Spleen (tissue), 11 donors: ENCODE results near the gene SDSL. TPM values are rescaled to one million over a fixed set of nuclear protein-coding genes. Genes with fewer than 3 reads are reported as not detected.

Source experiments
- DNase-seq: peaks from one replicate; pipeline ENCODE4 v3.0.0-alpha.2; 2020
- H3K27ac ChIP-seq, 8 donors: fragments of 200-600 bp; sonication (generic) in 7 of 8; 1 replicate in 4 of 8; 2 replicates in 4 of 8; pipeline versions ENCODE4 v1.5.0 to v1.8.0; 2016 to 2021; ENCODE audit warnings: inconsistent platforms in 4 of 8, mild to moderate bottlenecking in 4 of 8, moderate library complexity in 1 of 8
- H3K27me3 ChIP-seq, 7 donors: fragments of 200-600 bp; sonication (generic) in 6 of 7; replicated peaks in 1 of 7; 1 replicate in 4 of 7; 2 replicates in 3 of 7; pipeline versions ENCODE4 v1.5.0 to v1.8.0; 2016 to 2021; ENCODE audit warnings: inconsistent platforms in 3 of 7, mild to moderate bottlenecking in 1 of 7
- H3K36me3 ChIP-seq, 6 donors: fragments of 200-600 bp; sonication (generic) in 5 of 6; 1 replicate in 4 of 6; 2 replicates in 2 of 6; pipeline versions ENCODE4 v1.5.0 to v1.8.0; 2016 to 2021; ENCODE audit warnings: inconsistent platforms in 2 of 6
- H3K4me1 ChIP-seq, 6 donors: fragments of 200-600 bp; sonication (generic) in 5 of 6; 1 replicate in 3 of 6; 2 replicates in 3 of 6; pipeline versions ENCODE4 v1.5.0 to v1.8.0; 2016 to 2021; ENCODE audit warnings: inconsistent platforms in 3 of 6
- H3K4me3 ChIP-seq, 8 donors: fragments of 200-600 bp; sonication (generic) in 7 of 8; 1 replicate in 4 of 8; 2 replicates in 4 of 8; pipeline versions ENCODE4 v1.5.0 to v1.8.0; 2016 to 2021; ENCODE audit warnings: inconsistent platforms in 4 of 8, mild to moderate bottlenecking in 4 of 8, moderate library complexity in 2 of 8
- H3K9me3 ChIP-seq, 8 donors: fragments of 200-600 bp; sonication (generic) in 7 of 8; 1 replicate in 4 of 8; 2 replicates in 4 of 8; pipeline versions ENCODE4 v1.5.0 to v1.8.0; 2016 to 2021; ENCODE audit warnings: inconsistent platforms in 4 of 8
- CTCF ChIP-seq, 11 experiments: fragments of 200-600 bp in 7 of 11; fragments of 450-650 bp in 4 of 11; sonication (generic) in 4 of 11; IDR thresholded peaks in 8 of 11; conservative IDR thresholded peaks in 3 of 11; 1 replicate in 7 of 11; 2 replicates in 4 of 11; pipeline versions ENCODE4 v1.4.0 to v1.8.0; 2016 to 2021; ENCODE audit warnings: antibody characterized with exemption in 11 of 11, inconsistent platforms in 4 of 11, mild to moderate bottlenecking in 1 of 11
- POLR2A ChIP-seq, 3 donors: fragments of 450-650 bp; IDR thresholded peaks; one replicate each; pipeline ENCODE4 v1.5.1; 2017; ENCODE audit warnings: antibody characterized with exemption in 3 of 3, mild to moderate bottlenecking in 1 of 3
- POLR2AphosphoS5 ChIP-seq, 3 donors: sonication (generic); formaldehyde crosslinking; IDR thresholded peaks; one replicate each; pipeline ENCODE4 v1.5.1; 2017; ENCODE audit warnings: antibody characterized with exemption in 3 of 3
- WGBS, 5 donors: extraction: QIAGEN DNeasy Blood & Tissue Kit in 3 of 5; methylation state at CpG; one replicate each; pipeline versions ENCODE4 v1.1.5 to v1.1.7; 2013 to 2018; 5-methylcytosine and 5-hydroxymethylcytosine counted together
- intact Hi-C: fragments of 100-400 bp; cut with DNase I; formaldehyde crosslinking; loops from one replicate; pipeline ENCODE4 v1.15.0; 2023; ENCODE audit warnings: low total_unique reads
- polyA plus RNA-seq, 3 donors: library from polyadenylated mRNA; stranded (reverse); fragments of 200-250 nt; gene quantifications; one replicate each; pipeline ENCODE4 v1.2.1, GENCODE V29; 2013
- total RNA-seq, 7 donors: library from RNA; depleted of rRNA in 3 of 7; stranded (reverse); fragments of >200 nt in 3 of 7; fragmentation: NEBNext Ultra II Directional in 4 of 7; extraction: Animal tissue kit (Norgen Biotek cat#: 25700) in 4 of 7; gene quantifications; one replicate each; pipeline versions ENCODE4 v1.1.0 to v1.2.1, GENCODE V29; 2016 to 2021
- donor health status: healthy with polysubstance abuse.
- donor health status: DM: no; HTN: no; CAD: no; lungs with moderate emphysema.
- donor health status: DM: no; HTN: no; CAD: no.
- donor health status: Bipolar disorder and iron deficiency.
- donor health status: healthy.
- donor health status: DM: no; HTN: no; CAD: no.
- donor health status: DM: yes; HTN: yes; CAD: no.

Gene SDSL
- total and polyA plus RNA-seq, 10 donors: 2.0 to 12.1 (median 5.2) TPM

GRCh38 chr12:113432986-113433385 is 10.8 kb downstream of the SDSL start:
- DNase-seq: no peak
- intact Hi-C loops: no loop called here
- TF ChIP-seq POLR2AphosphoS5 (IDR thresholded peaks at IDR 0.05) (no peak), CTCF (IDR thresholded peaks at IDR 0.05 in 8 of 11, conservative IDR thresholded peaks at IDR 0.05 in 3 of 11) (no peak), POLR2A (IDR thresholded peaks at IDR 0.05) (no peak)
- no peak overlapping the region for H3K27ac ChIP-seq
- no peak overlapping the region for H3K4me3 ChIP-seq
- H3K27me3 ChIP-seq: peaks cover 0 to 27% (median 0%) of the 10 kb centered on the region in 7 donors
- no peaks in the 10 kb centered on the region for H3K4me1 ChIP-seq
- no peaks in the 10 kb centered on the region for H3K36me3 ChIP-seq
- no peaks in the 10 kb centered on the region for H3K9me3 ChIP-seq

- intact Hi-C loops: no loop called here
- WGBS, 5 donors: 69 to 92% (median 87%) methylated on average over 3 to 5 of the region's 5 CpGs
- no peak for DNase-seq
- H3K27ac ChIP-seq: no peak overlapping the region
- TF ChIP-seq POLR2A (IDR thresholded peaks at IDR 0.05) (no peak), CTCF (IDR thresholded peaks at IDR 0.05 in 8 of 11, conservative IDR thresholded peaks at IDR 0.05 in 3 of 11) (no peak), POLR2AphosphoS5 (IDR thresholded peaks at IDR 0.05) (no peak)
- no peaks in the 10 kb centered on the region for H3K4me1 ChIP-seq
- H3K36me3 ChIP-seq: no peaks in the 10 kb centered on the region
- H3K4me3 ChIP-seq: no peak overlapping the region
- H3K9me3 ChIP-seq: no peaks in the 10 kb centered on the region
- peaks cover 0 to 28% (median 0%) of the 10 kb centered on the region in 7 donors for H3K27me3 ChIP-seq
Measured at GRCh38 chr12:113435367-113435766, 13.2 kb downstream of the SDSL start.

- TF ChIP-seq POLR2A (IDR thresholded peaks at IDR 0.05) (no peak), CTCF (IDR thresholded peaks at IDR 0.05 in 8 of 11, conservative IDR thresholded peaks at IDR 0.05 in 3 of 11) (no peak), POLR2AphosphoS5 (IDR thresholded peaks at IDR 0.05) (no peak)
- DNase-seq: no peak
Measured at GRCh38 chr12:113436586-113436985, 14.4 kb downstream of the SDSL start.

GRCh38 chr12:113436993-113437728 is 15.0 kb downstream of the SDSL start:
- no peak overlapping the region for H3K4me3 ChIP-seq
- intact Hi-C loops: no loop called here
- H3K36me3 ChIP-seq: no peaks in the 10 kb centered on the region
- H3K4me1 ChIP-seq: no peaks in the 10 kb centered on the region
- WGBS, 5 donors: 71 to 91% (median 88%) methylated on average over 6 of the region's 6 CpGs
- peaks cover 0 to 38% (median 0%) of the 10 kb centered on the region in 7 donors for H3K27me3 ChIP-seq
- DNase-seq: no peak
- no peak overlapping the region for H3K27ac ChIP-seq
- TF ChIP-seq CTCF (IDR thresholded peaks at IDR 0.05 in 8 of 11, conservative IDR thresholded peaks at IDR 0.05 in 3 of 11) (no peak), POLR2AphosphoS5 (IDR thresholded peaks at IDR 0.05) (no peak)
- no peaks in the 10 kb centered on the region for H3K9me3 ChIP-seq

More at GRCh38 chr12:113436586-113436985, 14.4 kb downstream of the SDSL start:
- Histone ChIP-seq H3K27me3 (peaks cover 0 to 33% (median 0%) of the 10 kb centered on the region in 7 donors), H3K4me1 (no peaks in the 10 kb centered on the region), H3K36me3 (no peaks in the 10 kb centered on the region), H3K9me3 (no peaks in the 10 kb centered on the region), H3K4me3 (no peak overlapping the region), H3K27ac (no peak overlapping the region)
- 81 to 100% (median 85%) methylated on average over 1 to 6 of the region's 6 CpGs for WGBS, 5 donors
- intact Hi-C loops: no loop called here
